ENCODE measurements around the gene GEMIN5.

GRCh38 chr5:154868702-154869101 is 69.3 kb downstream of the GEMIN5 start:
- TF ChIP-seq CTCF (IDR thresholded peaks at IDR 0.05; ENCODE audit: insufficient read depth, low read depth, low read length), result no peak
- TF ChIP-seq EZH2 (IDR thresholded peaks at IDR 0.05; ENCODE audit: insufficient read depth, low read length), result no peak

Measured in astrocyte (in vitro differentiated cells and primary cell).